K562 (cell line): Measurements from ENCODE around the gene NACC1. TPM values are rescaled to one million over a fixed set of nuclear protein-coding genes. Genes with fewer than 3 reads are reported as not detected.

Source experiments
- ATAC-seq: fragments of 200-7000 bp; cut with Tn5 transposase; 3 replicates; pipeline ENCODE4 v1.9.1; 2020; ENCODE audit warnings: moderate library complexity
- BruUV-seq: library from RNA; stranded (reverse); fragments of 400-500 nt; replicated peaks from 2 replicates; lab custom pipeline; 2021; lab: Mats Ljungman, UMichigan
- CTCF ChIA-PET: fragments of 300-600 bp; formaldehyde crosslinking; extraction: SDS; loops from one replicate; lab custom pipeline; 2021; ENCODE audit warnings: low intra/inter-chr PET ratio; lab: Yijun Ruan, JAX
- POLR2A ChIA-PET: fragments of 300-600, 350-650 bp; sonication (Branson Sonifier 250); formaldehyde crosslinking; extraction: SDS; loops from one replicate; lab custom pipeline; 2021; ENCODE audit warnings: antibody characterized with exemption, inconsistent platforms; lab: Yijun Ruan, JAX
- DNase-seq, 4 experiments: peaks; one replicate each; pipeline versions ENCODE4 v3.0.0 to v3.0.0-alpha.2; 2011 to 2018; ENCODE audit warnings: low spot score in 3 of 4, mixed read lengths in 3 of 4; ENCODE audit errors: extremely low read depth in 1 of 4
- FAIRE-seq: peaks from 2 replicates; lab custom pipeline; 2011; peaks lifted over from hg19 to GRCh38; lab: Jason Lieb, UNC
- H2AFZ ChIP-seq: 2 replicates; pipeline ENCODE4 v1.6.0; 2011; ENCODE audit warnings: low read depth, low read length, control low read depth, inconsistent platforms
- H3K27ac ChIP-seq: fragments of 200-600 bp; 3 replicates; pipeline ENCODE4 v1.8.0; 2011; ENCODE audit warnings: low read depth, mild to moderate bottlenecking, control low read depth, inconsistent platforms, low read length, moderate library complexity, mixed read lengths; ENCODE audit errors: extremely low read depth
- H3K27me3 ChIP-seq, 2 experiments: fragments of 300-600 bp in 1 of 2; 2 replicates in 1 of 2; 3 replicates in 1 of 2; pipeline versions ENCODE4 v1.6.0 to v1.8.0; 2011; ENCODE audit warnings: inconsistent platforms in 2 of 2, low read length in 2 of 2, mild to moderate bottlenecking in 1 of 2, mixed read lengths in 1 of 2, moderate library complexity in 1 of 2; ENCODE audit not compliant: control insufficient read depth in 2 of 2, insufficient read depth in 2 of 2
- H3K36me3 ChIP-seq: fragments of 300-600 bp; 3 replicates; pipeline ENCODE4 v1.8.0; 2011; ENCODE audit warnings: mild to moderate bottlenecking, low read length, inconsistent platforms; ENCODE audit not compliant: control insufficient read depth, insufficient read depth
- H3K4me1 ChIP-seq, 2 experiments: fragments of 200-600 bp in 1 of 2; replicated peaks in 1 of 2; 2 replicates in 1 of 2; 3 replicates in 1 of 2; pipeline versions ENCODE4 v1.5.1 to v1.8.0; 2011; ENCODE audit warnings: inconsistent platforms in 2 of 2, low read length in 2 of 2, mild to moderate bottlenecking in 1 of 2, mixed read lengths in 1 of 2, moderate library complexity in 1 of 2; ENCODE audit not compliant: control insufficient read depth in 2 of 2, insufficient read depth in 2 of 2
- H3K4me2 ChIP-seq: 2 replicates; pipeline ENCODE4 v1.6.1; 2011; ENCODE audit warnings: low read length, control low read depth, inconsistent platforms, mixed read lengths; ENCODE audit not compliant: insufficient read depth
- H3K4me3 ChIP-seq: fragments of 200-600 bp; sonication (generic), shearing (Covaris generic); 2 replicates; pipeline ENCODE4 v1.5.1; 2016; ENCODE audit warnings: control low read depth, inconsistent platforms
- H3K79me2 ChIP-seq: fragments of 200-600 bp; 3 replicates; pipeline ENCODE4 v1.8.0; 2011; ENCODE audit warnings: low read length, inconsistent platforms; ENCODE audit not compliant: control insufficient read depth, insufficient read depth
- H3K9ac ChIP-seq, 2 experiments: 2 replicates each; pipeline versions ENCODE4 v1.6.0 to v1.6.1; 2011; ENCODE audit warnings: low read depth in 2 of 2, low read length in 2 of 2, control low read depth in 1 of 2, inconsistent platforms in 1 of 2, mild to moderate bottlenecking in 1 of 2, mixed read lengths in 1 of 2; ENCODE audit not compliant: insufficient read depth in 1 of 2
- H3K9me1 ChIP-seq: one replicate; pipeline ENCODE4 v1.6.0; 2011; ENCODE audit warnings: inconsistent platforms, mild to moderate bottlenecking, low read length, moderate library complexity; ENCODE audit not compliant: control insufficient read depth, insufficient read depth
- H3K9me3 ChIP-seq: replicated peaks from 2 replicates; pipeline ENCODE4 v1.5.1; 2011; ENCODE audit warnings: low read depth, low read length, inconsistent platforms; ENCODE audit not compliant: control insufficient read depth, insufficient read depth
- H4K20me1 ChIP-seq: replicated peaks from 2 replicates; pipeline ENCODE4 v1.6.1; 2011; ENCODE audit warnings: low read length, inconsistent platforms, mixed read lengths; ENCODE audit not compliant: control insufficient read depth, insufficient read depth
- HLTF ChIP-seq: fragments of 450-650 bp; IDR thresholded peaks from 2 replicates; pipeline ENCODE4 v1.6.1; 2016
- LCOR ChIP-seq: sonication (generic); formaldehyde crosslinking; IDR thresholded peaks from 2 replicates; pipeline ENCODE4 v1.8.0; 2022; ENCODE audit warnings: mild to moderate bottlenecking, missing genetic modification reagents
- MTA3 ChIP-seq: fragments of 450-650 bp; formaldehyde crosslinking; IDR thresholded peaks from 2 replicates; pipeline ENCODE4 v1.6.1; 2017; ENCODE audit warnings: mild to moderate bottlenecking, borderline replicate concordance
- POLR2A ChIP-seq: fragments of 450-650 bp; conservative IDR thresholded peaks from 2 replicates; pipeline ENCODE4 v1.6.1; 2016
- RAD21 ChIP-seq, 2 experiments: fragments of 250-450 bp in 1 of 2; fragments of 450-650 bp in 1 of 2; sonication (Bioruptor Pico) in 1 of 2; formaldehyde crosslinking in 1 of 2; IDR thresholded peaks in 1 of 2; conservative IDR thresholded peaks in 1 of 2; 2 replicates each; pipeline versions ENCODE4 v1.4.0 to v1.8.0; 2020 to 2022; ENCODE audit warnings: mild to moderate bottlenecking in 2 of 2, moderate library complexity in 1 of 2
- STAT5A ChIP-seq: IDR thresholded peaks from 2 replicates; pipeline ENCODE4 v1.6.1; 2012; ENCODE audit warnings: low read length, inconsistent platforms, borderline replicate concordance
- ZFX ChIP-seq: sonication (generic); formaldehyde crosslinking; IDR thresholded peaks from 2 replicates; pipeline ENCODE4 v1.8.0; 2022; ENCODE audit warnings: mild to moderate bottlenecking, missing genetic modification reagents, moderate library complexity
- WGBS: fragments of 100-300 bp; shearing (Covaris generic); methylation state at CpG from one replicate; pipeline ENCODE4 v1.1.6; 2016; ENCODE audit warnings: low coverage, mixed read lengths; ENCODE audit not compliant: insufficient coverage; ENCODE audit errors: missing lambda C conversion rate; 5-methylcytosine and 5-hydroxymethylcytosine counted together
- in situ Hi-C: fragments of 300-500 bp; cut with MboI; formaldehyde crosslinking; loops from 4 replicates; pipeline ENCODE4 v1.15.0; 2018; ENCODE audit warnings: inconsistent platforms, mixed read lengths
- intact Hi-C: fragments of 100-400 bp; cut with micrococcal nuclease; formaldehyde crosslinking; loops from 2 replicates; pipeline ENCODE4 v1.14.2; 2022
- polyA plus RNA-seq, 8 experiments: library from polyadenylated mRNA; depleted of rRNA in 4 of 8; stranded (reverse) in 5 of 8; unstranded in 3 of 8; fragments of >200 nt; fragmentation: Nextera tagmentation in 2 of 8; fragmentation: Illumina TruSeq in 1 of 8; extraction: Ambion mirVana in 2 of 8; extraction: Trizol in 1 of 8; gene quantifications; 2 replicates each; pipeline versions ENCODE4 v1.2.1 to v1.2.3, GENCODE V29; 2011 to 2014; ENCODE audit warnings: inconsistent platforms in 1 of 8, missing spikeins in 1 of 8
- total RNA-seq, 7 experiments: library from RNA; depleted of rRNA in 6 of 7; stranded (reverse); fragments of >200 nt in 6 of 7; fragmentation: Illumina TruSeq in 2 of 7; extraction: Trizol in 2 of 7; gene quantifications; 2 replicates each; pipeline versions ENCODE4 v1.2.1 to v1.2.3, GENCODE V29; 2011 to 2021; ENCODE audit warnings: low replicate concordance in 1 of 7
- TF ChIP-seq, protein P1 (sequence below), 3 experiments: IDR thresholded peaks in 2 of 3; conservative IDR thresholded peaks in 1 of 3; 2 replicates each; pipeline ENCODE4 v1.5.1; 2011 to 2012; ENCODE audit warnings: low read length in 3 of 3, mild to moderate bottlenecking in 3 of 3, control low read depth in 2 of 3, improper control_type of control experiment in 1 of 3, inconsistent platforms in 1 of 3, low read depth in 1 of 3, mixed read lengths in 1 of 3, moderate library complexity in 1 of 3; ENCODE audit not compliant: insufficient read depth in 2 of 3

Gene NACC1
- total and polyA plus RNA-seq, 9 of the 15 experiments (the other 6 are each of a cell fraction or from before 2014, with no cell fraction given) = 0.04 to 96.6 (median 25.8) TPM

DNA sequence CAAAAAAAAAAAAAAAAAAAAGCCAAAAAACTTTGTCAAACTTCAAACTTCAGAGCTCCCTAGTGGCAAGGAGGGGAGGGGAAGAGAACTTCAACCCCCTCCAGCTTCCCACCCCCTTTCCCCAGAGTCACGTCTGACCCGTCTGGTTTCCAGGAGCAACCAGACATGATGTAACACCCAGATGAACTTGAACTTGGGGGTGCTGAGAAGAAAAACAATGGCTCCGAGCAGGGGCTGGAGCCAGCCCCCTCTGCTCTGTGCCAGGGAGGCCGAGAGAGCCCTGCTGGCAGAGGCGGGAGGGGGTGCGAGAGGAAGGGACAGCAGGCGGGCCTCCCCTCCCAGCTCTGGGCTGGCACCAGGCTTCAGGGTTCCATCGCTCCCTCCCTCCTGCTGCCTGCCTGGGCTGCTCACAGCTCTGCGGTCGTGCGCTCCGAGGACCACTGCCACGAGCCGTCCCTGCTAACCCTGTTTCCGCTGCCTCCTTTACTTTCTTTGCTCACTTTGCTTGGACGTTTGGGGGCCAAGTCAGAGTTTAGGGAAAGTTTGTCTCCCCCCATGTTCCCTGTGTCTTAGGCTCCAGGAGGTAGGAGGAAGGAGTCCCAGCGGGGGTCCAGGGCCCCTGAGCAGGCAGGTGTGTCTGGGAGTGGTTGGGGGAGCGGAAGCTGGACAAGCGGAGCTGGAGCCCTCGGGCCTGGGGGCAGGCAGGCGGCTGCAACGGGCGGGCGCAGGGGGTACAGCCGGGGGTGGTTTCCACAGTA is 26.5 kb upstream of the NACC1 start (continued):
- TF ChIP-seq HLTF = no peak
- TF ChIP-seq MTA3 = 0 out of 2 replicates have a peak, but pooled peaks have one; percentile 25
- TF ChIP-seq LCOR (CRISPR knock-in tag) = no peak
- TF ChIP-seq, all 486 proteins: peak for 6

DNA sequence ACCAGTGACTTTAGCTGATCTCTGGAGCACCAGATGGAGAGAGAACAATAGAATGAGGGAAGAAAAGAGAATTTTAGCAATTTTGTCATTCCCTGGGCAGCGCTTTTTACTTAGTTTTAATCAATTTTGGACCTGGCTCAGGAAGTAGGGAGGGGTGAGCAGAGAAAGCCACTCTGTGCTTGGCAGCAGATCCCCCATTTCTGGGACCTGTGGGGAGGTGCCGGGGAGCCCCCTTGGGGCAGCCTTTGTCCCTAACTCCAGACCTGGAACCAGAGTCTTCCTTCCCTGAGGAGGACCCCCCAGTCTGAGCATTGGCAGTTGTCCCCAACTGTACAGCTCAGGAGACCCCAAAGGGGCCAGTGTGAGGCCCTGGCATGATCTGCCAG is 25.9 kb upstream of the NACC1 start:
- Histone ChIP-seq H3K79me2 (peaks cover 5% of the 10 kb centered on the region; the same call in 1 of the 3 replicates), H3K4me2 (no peak overlapping the region), H3K27me3 (no peaks in the 10 kb centered on the region), H3K9ac (no peak overlapping the region), H2AFZ (no peak overlapping the region), H3K36me3 (peaks cover 8% of the 10 kb centered on the region; the same call in 1 of the 3 replicates), H3K4me3 (no peak overlapping the region), H3K27ac (no peak overlapping the region), H3K9me3 (no peaks in the 10 kb centered on the region), H3K9me1 (no peaks in the 10 kb centered on the region), H4K20me1 (no peaks in the 10 kb centered on the region), H3K4me1 (peaks cover 32 to 77% of the 10 kb centered on the region in 2 experiments)
- intact Hi-C loops (loop anchor here (5.0 kb wide), 1 partner anchor 60 kb away; no protein-coding TSS in a partner anchor), in situ Hi-C loops (loop anchor here (5.0 kb wide), 1 partner anchor 115 kb away; no protein-coding TSS in a partner anchor)
- POLR2A ChIA-PET = interaction anchor here (0.6 to 0.8 kb wide), 2 partner anchors 98 to 116 kb away, joined by 3 to 5 read pairs; no protein-coding TSS in a partner anchor
- WGBS = 79% methylated on average over 2 of the region's 2 CpGs
- TF ChIP-seq ZFX (CRISPR knock-in tag) = 0 out of 2 replicates have a peak, but pooled peaks have one; percentile 5
- TF ChIP-seq, protein P1, sequence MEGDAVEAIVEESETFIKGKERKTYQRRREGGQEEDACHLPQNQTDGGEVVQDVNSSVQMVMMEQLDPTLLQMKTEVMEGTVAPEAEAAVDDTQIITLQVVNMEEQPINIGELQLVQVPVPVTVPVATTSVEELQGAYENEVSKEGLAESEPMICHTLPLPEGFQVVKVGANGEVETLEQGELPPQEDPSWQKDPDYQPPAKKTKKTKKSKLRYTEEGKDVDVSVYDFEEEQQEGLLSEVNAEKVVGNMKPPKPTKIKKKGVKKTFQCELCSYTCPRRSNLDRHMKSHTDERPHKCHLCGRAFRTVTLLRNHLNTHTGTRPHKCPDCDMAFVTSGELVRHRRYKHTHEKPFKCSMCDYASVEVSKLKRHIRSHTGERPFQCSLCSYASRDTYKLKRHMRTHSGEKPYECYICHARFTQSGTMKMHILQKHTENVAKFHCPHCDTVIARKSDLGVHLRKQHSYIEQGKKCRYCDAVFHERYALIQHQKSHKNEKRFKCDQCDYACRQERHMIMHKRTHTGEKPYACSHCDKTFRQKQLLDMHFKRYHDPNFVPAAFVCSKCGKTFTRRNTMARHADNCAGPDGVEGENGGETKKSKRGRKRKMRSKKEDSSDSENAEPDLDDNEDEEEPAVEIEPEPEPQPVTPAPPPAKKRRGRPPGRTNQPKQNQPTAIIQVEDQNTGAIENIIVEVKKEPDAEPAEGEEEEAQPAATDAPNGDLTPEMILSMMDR (IDR thresholded peaks at IDR 0.05 in 2 of 3, conservative IDR thresholded peaks at IDR 0.05 in 1 of 3; ENCODE audit: insufficient read depth in 2 of 3, low read depth in 1 of 3, low read length in 3 of 3) = peak in 2 of 3 experiments; percentile 10; a peak in 1 of 6 replicates
- no peak for TF ChIP-seq STAT5A
- no peak for TF ChIP-seq POLR2A
- TF ChIP-seq RAD21 (CRISPR knock-in tag; conservative IDR thresholded peaks at IDR 0.05 in 1 of 2, IDR thresholded peaks at IDR 0.05 in 1 of 2) = 0 out of 4 replicates have a peak, but pooled peaks of 1 of the 2 experiments have one; percentile 12
- CTCF ChIA-PET = interaction anchor here (0.6 to 4.7 kb wide), 3 partner anchors 24 to 127 kb away, joined by 3 to 59 read pairs (median 46); no protein-coding TSS in a partner anchor
- no peak for DNase-seq
- no peak for FAIRE-seq
- no peak for ATAC-seq
- BruUV-seq = no TSS peak
